Gastroesophageal sphincter (tissue), 3 donors: ENCODE measurements around the gene OSTN.

Source experiments
- EP300 ChIP-seq: sonication (generic); formaldehyde crosslinking; IDR thresholded peaks from one replicate; pipeline ENCODE4 v1.6.1; 2017; ENCODE audit warnings: antibody characterized with exemption, mild to moderate bottlenecking
- TF ChIP-seq, protein P1 (sequence below), 4 experiments: fragments of 200-600 bp in 2 of 4; fragments of 450-650 bp in 2 of 4; sonication (generic) in 1 of 4; IDR thresholded peaks; one replicate each; pipeline ENCODE4 v1.5.1; 2017 to 2019; ENCODE audit warnings: antibody characterized with exemption in 4 of 4, mild to moderate bottlenecking in 2 of 4, moderate library complexity in 2 of 4

DNA sequence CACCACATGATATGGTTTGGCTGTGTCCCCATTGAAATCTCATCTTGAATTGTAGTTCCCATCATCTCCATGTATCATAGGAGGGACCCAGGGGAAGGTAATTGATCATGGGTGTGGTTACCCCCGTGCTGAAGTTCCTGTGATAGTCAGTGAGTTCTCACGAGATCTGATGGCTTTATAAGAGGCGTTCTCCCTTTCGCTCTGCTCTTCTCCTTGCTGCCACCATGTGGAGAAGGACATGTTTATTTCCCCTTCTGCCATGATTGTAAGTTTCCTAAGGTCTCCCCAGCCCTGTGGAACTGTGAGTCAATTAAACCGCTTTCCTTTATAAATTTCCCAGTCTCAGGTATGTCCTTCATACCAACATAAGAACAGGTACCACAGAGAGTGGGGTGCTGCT lies 21.9 kb downstream of the OSTN start:
- TF ChIP-seq, protein P1, sequence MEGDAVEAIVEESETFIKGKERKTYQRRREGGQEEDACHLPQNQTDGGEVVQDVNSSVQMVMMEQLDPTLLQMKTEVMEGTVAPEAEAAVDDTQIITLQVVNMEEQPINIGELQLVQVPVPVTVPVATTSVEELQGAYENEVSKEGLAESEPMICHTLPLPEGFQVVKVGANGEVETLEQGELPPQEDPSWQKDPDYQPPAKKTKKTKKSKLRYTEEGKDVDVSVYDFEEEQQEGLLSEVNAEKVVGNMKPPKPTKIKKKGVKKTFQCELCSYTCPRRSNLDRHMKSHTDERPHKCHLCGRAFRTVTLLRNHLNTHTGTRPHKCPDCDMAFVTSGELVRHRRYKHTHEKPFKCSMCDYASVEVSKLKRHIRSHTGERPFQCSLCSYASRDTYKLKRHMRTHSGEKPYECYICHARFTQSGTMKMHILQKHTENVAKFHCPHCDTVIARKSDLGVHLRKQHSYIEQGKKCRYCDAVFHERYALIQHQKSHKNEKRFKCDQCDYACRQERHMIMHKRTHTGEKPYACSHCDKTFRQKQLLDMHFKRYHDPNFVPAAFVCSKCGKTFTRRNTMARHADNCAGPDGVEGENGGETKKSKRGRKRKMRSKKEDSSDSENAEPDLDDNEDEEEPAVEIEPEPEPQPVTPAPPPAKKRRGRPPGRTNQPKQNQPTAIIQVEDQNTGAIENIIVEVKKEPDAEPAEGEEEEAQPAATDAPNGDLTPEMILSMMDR (IDR thresholded peaks at IDR 0.05), result no peak
- no peak for TF ChIP-seq EP300
